Measurements from ENCODE around the gene EPGN.

Gene EPGN

GRCh38 chr4:74344031-74344430 lies 35.8 kb downstream of the EPGN start:
- no peak for DNase-seq

GRCh38 chr4:74353858-74354257 lies 45.6 kb downstream of the EPGN start:
- DNase-seq: no peak

GRCh38 chr4:74357965-74358364 lies 49.7 kb downstream of the EPGN start:
- no peak for DNase-seq

- no peak for DNase-seq
Observed at GRCh38 chr4:74361671-74362070, 53.4 kb downstream of the EPGN start.

- no peak for DNase-seq
Observed at GRCh38 chr4:74362347-74362746, 54.1 kb downstream of the EPGN start.

- no peak for DNase-seq
Observed at GRCh38 chr4:74364256-74364651, 56.0 kb downstream of the EPGN start.

- DNase-seq: no peak
Observed at GRCh38 chr4:74364652-74365491, 56.6 kb downstream of the EPGN start, which contains the start of gene EREG. EREG (plus strand) TSS chr4:74365145; CDS start chr4:74365309, 164 bp downstream.

- DNase-seq: no peak
Observed at GRCh38 chr4:74365761-74366160, 57.5 kb downstream of the EPGN start.
